GM10248 (cell line): ENCODE results near the gene TMEM45B.
"Not testable (repeated sequence)": the region's sequence is repeated elsewhere in the genome, so short reads cannot be mapped to it uniquely, and the experiment has no call there.

ENCODE experiments used
- CTCF ChIA-PET: fragments of 300-600 bp; sonication (Branson Sonifier 250); formaldehyde crosslinking; extraction: SDS; loops from one replicate; lab custom pipeline; 2021; ENCODE audit warnings: antibody characterized with exemption; lab: Yijun Ruan, JAX
- POLR2A ChIA-PET: fragments of 350-650 bp; sonication (Branson Sonifier 250); formaldehyde crosslinking; extraction: SDS; loops from one replicate; lab custom pipeline; 2020; ENCODE audit warnings: antibody characterized with exemption; lab: Yijun Ruan, JAX
- DNase-seq: peaks from one replicate; pipeline ENCODE4 v3.0.0; 2012; ENCODE audit errors: extremely low spot score
- TF ChIP-seq, protein P1 (sequence below): IDR thresholded peaks from 2 replicates; pipeline ENCODE4 v1.5.1; 2012; ENCODE audit warnings: mild to moderate bottlenecking, low read depth; ENCODE audit errors: extremely low read depth, missing control alignments, control extremely low read depth

Gene TMEM45B

DNA sequence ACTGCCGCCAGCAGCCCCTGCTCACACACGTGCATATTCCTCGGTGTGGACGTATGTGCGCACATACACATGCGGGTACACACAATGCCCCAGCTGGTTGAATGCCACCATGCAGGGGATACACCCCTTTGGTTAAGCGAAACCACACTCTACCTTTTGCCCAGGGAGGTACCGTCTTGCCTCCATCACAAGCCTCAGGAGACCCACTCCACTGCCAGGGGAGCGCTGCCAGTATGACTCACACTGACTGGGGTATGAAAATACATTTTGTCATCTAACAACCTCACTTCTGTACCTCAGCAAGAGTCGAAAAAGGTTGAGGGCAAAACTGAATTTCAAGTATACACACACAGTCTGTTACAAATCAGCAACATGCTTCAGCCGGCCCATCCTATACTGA lies 39.4 kb downstream of the TMEM45B start:
- TF ChIP-seq, protein P1, sequence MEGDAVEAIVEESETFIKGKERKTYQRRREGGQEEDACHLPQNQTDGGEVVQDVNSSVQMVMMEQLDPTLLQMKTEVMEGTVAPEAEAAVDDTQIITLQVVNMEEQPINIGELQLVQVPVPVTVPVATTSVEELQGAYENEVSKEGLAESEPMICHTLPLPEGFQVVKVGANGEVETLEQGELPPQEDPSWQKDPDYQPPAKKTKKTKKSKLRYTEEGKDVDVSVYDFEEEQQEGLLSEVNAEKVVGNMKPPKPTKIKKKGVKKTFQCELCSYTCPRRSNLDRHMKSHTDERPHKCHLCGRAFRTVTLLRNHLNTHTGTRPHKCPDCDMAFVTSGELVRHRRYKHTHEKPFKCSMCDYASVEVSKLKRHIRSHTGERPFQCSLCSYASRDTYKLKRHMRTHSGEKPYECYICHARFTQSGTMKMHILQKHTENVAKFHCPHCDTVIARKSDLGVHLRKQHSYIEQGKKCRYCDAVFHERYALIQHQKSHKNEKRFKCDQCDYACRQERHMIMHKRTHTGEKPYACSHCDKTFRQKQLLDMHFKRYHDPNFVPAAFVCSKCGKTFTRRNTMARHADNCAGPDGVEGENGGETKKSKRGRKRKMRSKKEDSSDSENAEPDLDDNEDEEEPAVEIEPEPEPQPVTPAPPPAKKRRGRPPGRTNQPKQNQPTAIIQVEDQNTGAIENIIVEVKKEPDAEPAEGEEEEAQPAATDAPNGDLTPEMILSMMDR = no peak
- ChIA-PET CTCF (no interaction called here), POLR2A (no interaction called here)
- DNase-seq = no peak

DNA sequence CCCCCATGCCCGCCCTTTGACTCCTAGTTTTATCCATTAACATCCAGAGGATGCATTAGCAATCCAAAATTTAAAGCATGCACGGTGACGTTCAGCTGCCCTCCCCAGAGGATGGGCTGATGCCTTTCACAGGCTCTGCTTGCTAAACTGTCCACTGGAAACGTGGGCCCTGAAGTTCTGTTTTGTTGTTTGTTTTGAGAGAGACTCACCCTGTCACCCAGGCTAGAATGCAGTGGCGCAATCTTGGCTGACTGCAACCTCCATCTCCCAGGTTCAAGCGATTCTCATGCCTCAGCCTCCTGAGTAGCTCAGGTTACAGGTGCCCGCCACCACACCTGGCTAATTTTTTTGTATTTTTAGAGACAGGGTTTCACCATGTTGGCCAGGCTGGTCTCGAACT lies 40.4 kb downstream of the TMEM45B start:
- POLR2A ChIA-PET = interaction anchor here (0.7 kb wide), 1 partner anchor 40 kb away, joined by 4 read pairs; no protein-coding TSS in a partner anchor

DNA sequence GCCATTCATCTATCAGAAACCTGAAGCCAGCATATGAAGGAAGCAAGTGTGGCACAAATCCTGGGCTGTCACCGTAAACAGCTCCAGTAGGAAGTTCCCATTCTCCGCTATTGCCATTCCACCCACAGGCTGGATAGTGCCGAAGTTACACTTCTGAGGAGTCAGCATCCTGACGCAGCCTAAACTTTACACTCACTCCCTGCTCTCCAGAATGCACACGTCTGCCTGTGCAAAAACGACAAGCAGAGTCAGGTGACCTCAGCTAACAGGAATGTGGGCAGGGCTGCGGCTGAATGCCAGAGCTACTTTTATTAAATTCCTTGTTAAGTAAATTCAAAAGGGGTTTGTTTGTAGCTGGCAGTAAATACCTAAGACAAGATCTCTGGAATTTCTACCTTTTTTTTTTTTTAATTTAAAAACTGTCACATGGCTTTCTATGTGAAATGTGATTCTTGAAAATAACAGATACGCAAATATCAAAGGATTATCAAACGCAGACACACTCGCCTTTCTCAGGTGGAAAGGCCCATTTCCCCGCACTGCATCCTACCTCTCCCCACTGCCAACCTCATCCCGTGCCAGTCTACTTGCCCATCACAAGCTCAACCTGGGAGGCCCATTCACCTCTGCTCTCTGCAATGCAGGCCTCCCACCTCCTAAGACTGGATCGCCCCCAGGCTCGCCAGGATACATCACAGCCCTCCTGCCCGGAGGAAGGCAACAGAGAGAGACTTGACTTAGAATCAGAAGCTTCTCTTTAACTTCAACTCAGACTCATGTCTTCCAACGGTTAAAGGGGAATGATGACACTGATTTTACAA lies 46.3 kb downstream of the TMEM45B start:
- TF ChIP-seq, protein P1 = no peak
- CTCF ChIA-PET = interaction anchor here (0.6 to 1.5 kb wide), 3 partner anchors 13 to 244 kb away, joined by 3 to 4 read pairs (median 3); no protein-coding TSS in a partner anchor
- POLR2A ChIA-PET = no interaction called here
- DNase-seq = no peak

More for the DNA sequence above, 40.4 kb downstream of the TMEM45B start:
- no peak for DNase-seq
- CTCF ChIA-PET = no interaction called here
- TF ChIP-seq, protein P1 = no peak

DNA sequence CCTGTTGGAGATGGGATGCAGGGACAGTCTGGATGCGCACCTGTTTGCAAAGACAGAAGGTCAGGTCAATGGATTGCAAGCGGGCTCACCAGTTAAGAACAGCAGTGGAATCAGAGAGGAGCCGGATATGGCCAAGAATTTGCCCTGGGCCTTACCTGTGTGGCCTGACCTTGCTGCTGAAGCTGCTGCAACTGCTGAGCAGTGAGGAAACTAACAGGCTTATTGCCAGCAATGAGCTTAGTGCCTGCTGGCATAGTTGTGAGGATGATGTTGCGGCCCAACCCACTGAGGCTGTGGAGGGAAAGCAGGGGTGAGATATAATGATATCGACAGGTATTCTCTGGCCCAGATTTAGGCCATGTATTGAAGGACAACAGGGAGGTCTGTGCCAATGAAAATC lies 49.2 kb downstream of the TMEM45B start:
- POLR2A ChIA-PET = no interaction called here
- DNase-seq = no peak
- TF ChIP-seq, protein P1 = no peak
- CTCF ChIA-PET = interaction anchor here (1.4 kb wide), 1 partner anchor 9 kb away, joined by 4 read pairs; no protein-coding TSS in a partner anchor

DNA sequence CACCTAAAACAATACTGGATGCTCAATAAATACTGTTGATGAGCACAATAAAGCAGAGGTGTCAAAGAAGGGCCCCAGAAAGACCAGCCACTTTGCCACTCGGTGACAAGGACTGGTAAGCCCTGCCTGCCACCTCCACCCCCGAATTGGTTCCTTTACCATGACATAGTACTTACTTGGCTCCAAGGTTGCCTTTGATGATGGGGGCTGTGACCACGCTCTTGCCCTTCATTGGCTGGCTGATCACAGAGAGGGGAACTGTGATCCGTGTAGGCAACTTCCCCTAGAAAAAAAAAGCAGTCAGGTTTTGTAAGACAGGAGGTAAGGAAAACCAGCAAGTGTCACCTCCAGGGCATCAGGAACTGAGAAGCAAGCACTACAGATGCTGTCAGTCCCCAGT lies 50.1 kb downstream of the TMEM45B start:
- CTCF ChIA-PET = interaction anchor here (1.4 kb wide), 1 partner anchor 8 kb away, joined by 4 read pairs; no protein-coding TSS in a partner anchor
- POLR2A ChIA-PET = no interaction called here
- no peak for DNase-seq
- TF ChIP-seq, protein P1 = no peak

DNA sequence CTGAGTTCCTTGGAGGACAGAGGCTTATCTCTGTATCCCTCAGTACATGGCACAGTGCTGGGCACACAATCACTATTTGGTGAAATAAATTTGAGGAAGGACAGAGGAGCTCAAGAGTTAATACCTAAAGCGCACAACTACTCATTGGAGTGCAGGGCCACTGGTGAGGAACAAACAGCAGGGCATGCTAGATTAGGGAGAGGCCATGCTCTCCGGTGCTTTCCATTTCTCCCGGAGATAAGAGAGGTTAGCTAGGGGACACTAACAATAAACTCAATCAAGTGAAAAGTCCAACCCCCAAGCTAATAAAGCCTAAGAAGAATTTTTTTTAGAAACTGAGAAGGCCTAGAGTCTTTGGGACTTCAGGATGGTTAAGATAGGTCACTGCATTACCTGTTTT lies 50.7 kb downstream of the TMEM45B start:
- DNase-seq = no peak
- TF ChIP-seq, protein P1 = no peak
- ChIA-PET CTCF (no interaction called here), POLR2A (no interaction called here)

DNA sequence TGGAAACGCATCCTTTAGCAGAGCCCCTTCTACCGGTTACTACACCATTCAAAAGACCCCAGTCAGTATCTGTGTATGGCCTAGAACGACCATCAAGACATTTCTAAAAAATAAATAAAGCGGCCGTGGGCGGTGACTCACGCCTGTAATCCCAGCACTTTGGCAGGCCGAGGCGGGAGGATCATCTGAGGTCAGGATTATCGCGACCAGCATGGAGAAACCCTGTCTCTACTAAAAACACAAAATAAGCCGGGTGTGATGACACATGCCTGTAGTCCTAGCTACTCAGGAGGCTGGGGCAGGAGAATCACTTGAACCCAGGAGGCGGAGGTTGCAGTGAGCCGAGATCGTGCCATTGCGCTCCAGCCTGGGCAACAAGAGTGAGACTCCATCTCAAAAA lies 53.0 kb downstream of the TMEM45B start:
- DNase-seq, POLR2A ChIA-PET: not testable (repeated sequence)

More for the DNA sequence above, 53.0 kb downstream of the TMEM45B start:
- CTCF ChIA-PET = not testable (repeated sequence)
